ENCODE results near the gene CCSER1. TPM values are rescaled to one million over a fixed set of nuclear protein-coding genes. Genes with fewer than 3 reads are reported as not detected.

Gene CCSER1
- total RNA-seq, 3 donors from 2014 or later (not counting 1 experiment from before 2014, with no cell fraction given) = 0.87 to 1.1 (median 1.1) TPM

- TF ChIP-seq CTCF (IDR thresholded peaks at IDR 0.05) = no peak
- intact Hi-C loops (cut with micrococcal nuclease) = no loop called here
- Histone ChIP-seq H3K9me3 (ENCODE audit: control insufficient read depth, insufficient read depth, low read length) (no peaks in the 10 kb centered on the region), H3K27me3 (ENCODE audit: control insufficient read depth, insufficient read depth, low read length) (no peaks in the 10 kb centered on the region), H3K4me3 (ENCODE audit: low read length) (no peak overlapping the region), H3K27ac (ENCODE audit: low read length) (no peak overlapping the region), H3K4me1 (ENCODE audit: control insufficient read depth, insufficient read depth, low read length) (no peaks in the 10 kb centered on the region), H3K36me3 (ENCODE audit: control insufficient read depth, insufficient read depth, low read length) (no peaks in the 10 kb centered on the region)
- Mint-ChIP-seq H3K4me3 (no peak overlapping the region), H3K27ac (no peak overlapping the region), H3K9me3 (peaks cover 12 to 15% of the 10 kb centered on the region in 2 donors), H3K4me1 (no peaks in the 10 kb centered on the region), H3K27me3 (ENCODE audit: low read depth in 2 of 2) (no peaks in the 10 kb centered on the region), H3K36me3 (no peaks in the 10 kb centered on the region)
- ATAC-seq = no peak
- 100% methylated on average over 1 of the region's 1 CpG for WGBS (ENCODE audit: insufficient coverage)
- DNase-seq = no peak
Observed at GRCh38 chr4:90996813-90997212, 869.6 kb downstream of the CCSER1 start.

GRCh38 chr4:91015861-91016260 is 888.7 kb downstream of the CCSER1 start:
- H3K4me1 ChIP-seq (ENCODE audit: control insufficient read depth, insufficient read depth, low read length) = no peaks in the 10 kb centered on the region
- Mint-ChIP-seq H3K27me3 (ENCODE audit: low read depth in 2 of 2) (no peaks in the 10 kb centered on the region), H3K36me3 (peaks cover 9% of the 10 kb centered on the region), H3K4me1 (no peaks in the 10 kb centered on the region), H3K27ac (no peak overlapping the region), H3K4me3 (no peak overlapping the region), H3K9me3 (peaks cover 8 to 16% of the 10 kb centered on the region in 2 donors)
- no CpG with 5 or more reads among the region's 3 CpGs for WGBS (ENCODE audit: insufficient coverage)
- DNase-seq (no peak), ATAC-seq (no peak)
- H3K27me3 ChIP-seq (ENCODE audit: control insufficient read depth, insufficient read depth, low read length) = no peaks in the 10 kb centered on the region
- TF ChIP-seq CTCF (IDR thresholded peaks at IDR 0.05) = no peak
- no peak overlapping the region for H3K4me3 ChIP-seq (ENCODE audit: low read length)
- H3K36me3 ChIP-seq (ENCODE audit: control insufficient read depth, insufficient read depth, low read length) = no peaks in the 10 kb centered on the region
- H3K27ac ChIP-seq (ENCODE audit: low read length) = no peak overlapping the region
- H3K9me3 ChIP-seq (ENCODE audit: control insufficient read depth, insufficient read depth, low read length) = peaks cover 11% of the 10 kb centered on the region
- intact Hi-C loops (cut with micrococcal nuclease) = no loop called here

GRCh38 chr4:91019513-91019912 is 892.3 kb downstream of the CCSER1 start:
- DNase-seq = no peak
- no peak overlapping the region for H3K27ac Mint-ChIP-seq
- WGBS (ENCODE audit: insufficient coverage) = 81% methylated on average over 1 of the region's 1 CpG

More at GRCh38 chr4:91019513-91019912, 892.3 kb downstream of the CCSER1 start:
- H3K9me3 ChIP-seq (ENCODE audit: control insufficient read depth, insufficient read depth, low read length) = no peaks in the 10 kb centered on the region
- no peak for TF ChIP-seq CTCF (IDR thresholded peaks at IDR 0.05)
- H3K36me3 Mint-ChIP-seq = peaks cover 7% of the 10 kb centered on the region
- no peak overlapping the region for H3K4me3 Mint-ChIP-seq
- H3K27me3 ChIP-seq (ENCODE audit: control insufficient read depth, insufficient read depth, low read length) = no peaks in the 10 kb centered on the region
- intact Hi-C loops (cut with micrococcal nuclease) = no loop called here
- H3K4me1 ChIP-seq (ENCODE audit: control insufficient read depth, insufficient read depth, low read length) = no peaks in the 10 kb centered on the region
- H3K4me1 Mint-ChIP-seq = no peaks in the 10 kb centered on the region
- no peak overlapping the region for H3K27ac ChIP-seq (ENCODE audit: low read length)
- H3K9me3 Mint-ChIP-seq = peaks cover 8 to 11% of the 10 kb centered on the region in 2 donors
- ATAC-seq = no peak
- H3K27me3 Mint-ChIP-seq (ENCODE audit: low read depth in 2 of 2) = no peaks in the 10 kb centered on the region
- H3K36me3 ChIP-seq (ENCODE audit: control insufficient read depth, insufficient read depth, low read length) = no peaks in the 10 kb centered on the region
- no peak overlapping the region for H3K4me3 ChIP-seq (ENCODE audit: low read length)
